ENCODE results near the gene MAP3K1. TPM values are rescaled to one million over a fixed set of nuclear protein-coding genes. Genes with fewer than 3 reads are reported as not detected.

The MAP3K1 gene
- total and polyA plus RNA-seq, 9 of the 15 experiments (the other 6 are each of a cell fraction or from before 2014, with no cell fraction given), result 3.9 to 13.9 (median 7.5) TPM

- peak; percentile 62 for TF ChIP-seq MGA (IDR thresholded peaks at IDR 0.05)
- TF ChIP-seq MEF2A (IDR thresholded peaks at IDR 0.05; ENCODE audit: control insufficient read depth, low read depth, low read length), result no peak
- TF ChIP-seq NKRF (IDR thresholded peaks at IDR 0.05; ENCODE audit: borderline replicate concordance), result peak; percentile 76; the same call in 1 of the 2 replicates
- no peak for TF ChIP-seq ARNT (IDR thresholded peaks at IDR 0.05)
- no peak for TF ChIP-seq ZBTB33 (CRISPR knock-in tag; IDR thresholded peaks at IDR 0.05)
- TF ChIP-seq CSDE1 (IDR thresholded peaks at IDR 0.05), result peak in 1 of 2 experiments; percentile 32; a peak in 1 of 4 replicates
- TF ChIP-seq ZNF431 (CRISPR knock-in tag; IDR thresholded peaks at IDR 0.05), result 0 out of 2 replicates have a peak, but pooled peaks have one; percentile 38
- TF ChIP-seq FOXM1 (IDR thresholded peaks at IDR 0.05; ENCODE audit: low read depth), result peak; percentile 36; the same call in 1 of the 2 replicates
- TF ChIP-seq FOXM1 (CRISPR knock-in tag; IDR thresholded peaks at IDR 0.05; ENCODE audit: low read depth), result no peak
- TF ChIP-seq C11orf30 (IDR thresholded peaks at IDR 0.05; ENCODE audit: low read depth), result no peak
- TF ChIP-seq LEF1 (IDR thresholded peaks at IDR 0.05), result 0 out of 2 replicates have a peak, but pooled peaks have one; percentile 16
- no peak; the same call in 1 of the 2 replicates for TF ChIP-seq SOX6 (IDR thresholded peaks at IDR 0.05)
- TF ChIP-seq CHCHD3 (CRISPR knock-in tag; IDR thresholded peaks at IDR 0.05), result no peak
Measured at GRCh38 chr5:56910210-56910965, 95.0 kb downstream of the MAP3K1 start (continued).
